HUES48 (cell line): ENCODE results near the gene FAM13A.

Experiments
- H3K27ac ChIP-seq: one replicate; pipeline ENCODE4 v1.7.0; 2013; ENCODE audit warnings: low read depth, low read length, inconsistent platforms
- H3K27me3 ChIP-seq: 2 replicates; pipeline ENCODE4 v1.6.1; 2013; ENCODE audit warnings: mild to moderate bottlenecking, low read length; ENCODE audit not compliant: control insufficient read depth, insufficient read depth
- H3K36me3 ChIP-seq: 2 replicates; pipeline ENCODE4 v1.6.1; 2013; ENCODE audit warnings: low read length; ENCODE audit not compliant: control insufficient read depth, insufficient read depth
- H3K4me1 ChIP-seq: 2 replicates; pipeline ENCODE4 v1.6.1; 2013; ENCODE audit warnings: mild to moderate bottlenecking, low read length; ENCODE audit not compliant: control insufficient read depth, insufficient read depth
- H3K4me3 ChIP-seq: 2 replicates; pipeline ENCODE4 v1.5.1; 2013; ENCODE audit warnings: mild to moderate bottlenecking, low read depth, low read length
- H3K9ac ChIP-seq: 2 replicates; pipeline ENCODE4 v1.6.1; 2013; ENCODE audit warnings: mild to moderate bottlenecking, low read depth, low read length, moderate library complexity
- H3K9me3 ChIP-seq: 2 replicates; pipeline ENCODE4 v1.6.1; 2013; ENCODE audit warnings: low read length; ENCODE audit not compliant: control insufficient read depth, insufficient read depth

FAM13A gene

GRCh38 chr4:88981556-88981955 lies 75.4 kb downstream of the FAM13A start:
- Histone ChIP-seq H3K36me3 (no peaks in the 10 kb centered on the region), H3K4me3 (no peak overlapping the region), H3K9me3 (no peaks in the 10 kb centered on the region), H3K27ac (no peak overlapping the region), H3K9ac (no peak overlapping the region), H3K4me1 (no peaks in the 10 kb centered on the region), H3K27me3 (no peaks in the 10 kb centered on the region)

DNA sequence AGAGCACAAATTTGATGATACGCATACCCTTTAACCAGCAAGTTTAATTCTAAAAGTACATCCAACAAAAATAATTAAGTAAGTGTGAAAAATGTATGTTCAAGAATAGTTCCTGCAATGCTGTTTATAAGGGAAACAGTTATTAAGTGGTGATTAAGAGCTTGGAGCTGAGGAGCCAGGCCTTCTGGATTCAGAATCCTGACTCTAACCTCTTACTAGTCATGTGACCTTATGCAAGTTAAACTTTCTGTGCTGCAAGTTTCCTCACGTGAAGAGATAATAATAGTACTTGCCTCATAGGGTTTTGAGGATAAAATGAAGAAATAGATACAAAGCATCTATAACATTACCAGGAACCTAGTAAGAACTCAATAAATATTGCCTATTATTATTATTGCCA lies 77.7 kb downstream of the FAM13A start:
- Histone ChIP-seq H3K4me1 (peaks cover 5% of the 10 kb centered on the region; the same call in 1 of the 2 replicates), H3K4me3 (no peak overlapping the region), H3K9ac (no peak overlapping the region), H3K36me3 (no peaks in the 10 kb centered on the region), H3K27ac (no peak overlapping the region), H3K27me3 (no peaks in the 10 kb centered on the region), H3K9me3 (no peaks in the 10 kb centered on the region)

DNA sequence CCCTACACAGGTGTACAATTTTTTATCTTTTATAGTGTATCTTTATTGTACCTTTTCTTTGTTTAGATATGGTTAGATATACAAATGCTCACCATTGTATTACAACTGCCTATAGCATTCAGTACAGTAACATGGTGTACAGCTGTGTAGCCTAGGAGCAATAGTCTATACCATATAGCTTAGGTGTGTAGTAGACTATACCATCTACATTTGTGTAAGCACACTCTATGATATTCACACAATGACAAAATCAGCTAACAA lies 80.3 kb downstream of the FAM13A start:
- Histone ChIP-seq H3K27me3 (no peaks in the 10 kb centered on the region), H3K4me1 (peaks cover 5% of the 10 kb centered on the region; the same call in 1 of the 2 replicates), H3K9ac (no peak overlapping the region), H3K4me3 (no peak overlapping the region), H3K9me3 (no peaks in the 10 kb centered on the region), H3K27ac (no peak overlapping the region), H3K36me3 (no peaks in the 10 kb centered on the region)

GRCh38 chr4:88975958-88976774 lies 80.8 kb downstream of the FAM13A start:
- Histone ChIP-seq H3K4me1 (peaks cover 5% of the 10 kb centered on the region; the same call in 1 of the 2 replicates), H3K9me3 (no peaks in the 10 kb centered on the region), H3K36me3 (no peaks in the 10 kb centered on the region), H3K27ac (no peak overlapping the region), H3K9ac (no peak overlapping the region), H3K27me3 (no peaks in the 10 kb centered on the region), H3K4me3 (no peak overlapping the region)

DNA sequence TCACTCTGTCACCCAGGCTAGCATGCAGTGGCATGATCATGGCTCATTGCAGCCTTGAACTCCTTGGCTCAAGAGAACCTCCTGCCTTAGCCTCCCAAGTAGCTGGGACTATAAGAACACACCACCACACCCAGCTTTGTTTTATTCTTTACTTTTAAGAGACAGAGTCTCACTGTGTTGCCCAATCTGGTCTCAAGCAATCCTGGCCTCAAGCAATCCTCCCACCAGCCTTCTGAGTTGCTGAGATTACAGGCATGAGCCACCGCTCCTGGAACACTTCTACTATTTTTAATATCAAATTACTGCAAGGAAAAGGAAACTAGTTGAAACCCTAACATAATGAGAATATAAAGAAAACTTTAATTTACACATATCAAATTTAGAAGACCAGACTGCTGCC lies 85.4 kb downstream of the FAM13A start:
- no peaks in the 10 kb centered on the region for H3K9me3 ChIP-seq
- H3K4me3 ChIP-seq = no peak overlapping the region
- H3K4me1 ChIP-seq = peaks cover 8% of the 10 kb centered on the region; the same call in 1 of the 2 replicates
- H3K36me3 ChIP-seq = no peaks in the 10 kb centered on the region
- no peak overlapping the region for H3K9ac ChIP-seq
- H3K27ac ChIP-seq = no peak overlapping the region
- no peaks in the 10 kb centered on the region for H3K27me3 ChIP-seq

DNA sequence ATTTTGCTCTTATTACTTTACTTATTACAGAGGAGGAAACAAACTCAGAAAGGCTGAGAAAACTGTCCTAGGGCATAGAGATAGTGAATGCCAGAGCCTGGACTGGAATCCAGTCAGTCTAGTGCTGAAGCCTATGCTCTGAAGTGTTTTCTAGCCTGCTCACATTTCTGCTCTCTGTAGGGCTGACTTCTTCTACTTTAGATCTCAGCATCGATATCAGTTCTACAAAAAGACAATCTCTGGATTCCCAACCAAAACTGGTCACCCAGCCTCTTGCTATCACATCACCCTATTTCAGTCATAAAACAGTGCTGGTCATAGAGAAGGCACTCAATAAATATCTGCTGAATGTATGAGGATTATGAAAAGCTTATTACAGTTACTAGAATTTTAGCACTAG lies 87.2 kb downstream of the FAM13A start:
- no peaks in the 10 kb centered on the region for H3K9me3 ChIP-seq
- H3K9ac ChIP-seq = no peak overlapping the region
- H3K27ac ChIP-seq = no peak overlapping the region
- H3K4me1 ChIP-seq = peaks cover 12% of the 10 kb centered on the region; the same call in 1 of the 2 replicates
- no peak overlapping the region for H3K4me3 ChIP-seq
- no peaks in the 10 kb centered on the region for H3K27me3 ChIP-seq
- no peaks in the 10 kb centered on the region for H3K36me3 ChIP-seq

GRCh38 chr4:88969271-88969670 lies 87.7 kb downstream of the FAM13A start:
- Histone ChIP-seq H3K9ac (no peak overlapping the region), H3K4me3 (no peak overlapping the region), H3K27me3 (no peaks in the 10 kb centered on the region), H3K9me3 (no peaks in the 10 kb centered on the region), H3K4me1 (peaks cover 9% of the 10 kb centered on the region; the same call in 1 of the 2 replicates), H3K36me3 (no peaks in the 10 kb centered on the region), H3K27ac (no peak overlapping the region)

DNA sequence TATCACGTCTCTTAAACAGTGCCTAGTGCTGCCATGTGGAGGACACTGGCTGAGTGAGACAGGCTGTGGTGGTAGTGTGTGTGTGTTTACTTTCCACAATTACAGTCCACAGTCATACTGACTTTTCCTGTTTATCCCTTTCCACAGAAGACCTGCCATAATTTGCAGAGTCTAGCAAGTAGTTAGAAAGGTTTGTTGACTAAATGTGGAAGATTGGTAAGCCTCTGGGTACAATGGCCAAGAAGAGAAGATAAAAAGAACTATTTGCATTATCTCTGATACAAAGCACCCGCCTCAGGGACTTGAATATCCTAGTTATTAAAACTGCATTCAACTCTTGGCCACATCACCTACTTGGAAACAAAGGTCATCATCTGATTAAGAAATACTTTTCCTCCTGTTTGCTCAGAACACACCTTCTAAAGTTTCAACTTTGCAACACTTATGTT lies 89.1 kb downstream of the FAM13A start:
- Histone ChIP-seq H3K27me3 (no peaks in the 10 kb centered on the region), H3K9me3 (no peaks in the 10 kb centered on the region), H3K36me3 (no peaks in the 10 kb centered on the region), H3K4me1 (peaks cover 9% of the 10 kb centered on the region; the same call in 1 of the 2 replicates), H3K27ac (no peak overlapping the region), H3K4me3 (no peak overlapping the region), H3K9ac (no peak overlapping the region)

DNA sequence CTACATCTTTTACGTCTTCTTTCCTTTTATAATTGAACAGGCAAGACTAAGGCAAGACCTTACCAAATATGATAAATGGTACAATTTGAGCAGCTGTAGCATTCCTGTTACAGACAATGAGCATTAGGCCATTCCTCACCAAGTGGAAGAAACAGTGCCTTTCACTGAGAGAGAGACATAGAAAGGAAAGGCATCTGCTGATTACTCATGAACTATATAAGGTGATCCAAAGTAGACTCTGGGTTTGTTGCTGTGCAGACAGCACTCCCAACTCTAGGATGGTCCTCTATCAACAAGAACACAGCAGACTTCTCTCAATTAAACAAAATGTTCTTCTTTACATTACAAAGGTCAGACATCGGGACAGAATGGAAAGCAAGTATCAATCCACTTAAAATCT lies 91.9 kb downstream of the FAM13A start:
- Histone ChIP-seq H3K27ac (no peak overlapping the region), H3K9me3 (no peaks in the 10 kb centered on the region), H3K4me1 (peaks cover 23% of the 10 kb centered on the region), H3K36me3 (no peaks in the 10 kb centered on the region), H3K9ac (no peak overlapping the region), H3K4me3 (no peak overlapping the region), H3K27me3 (no peaks in the 10 kb centered on the region)

GRCh38 chr4:88964450-88964849 lies 92.5 kb downstream of the FAM13A start:
- H3K9ac ChIP-seq = no peak overlapping the region

GRCh38 chr4:88963817-88964216 lies 93.2 kb downstream of the FAM13A start:
- Histone ChIP-seq H3K4me3 (no peak overlapping the region), H3K36me3 (no peaks in the 10 kb centered on the region), H3K9ac (no peak overlapping the region), H3K4me1 (peaks cover 32% of the 10 kb centered on the region), H3K27ac (no peak overlapping the region), H3K27me3 (no peaks in the 10 kb centered on the region), H3K9me3 (0 out of 2 replicates have a peak, but pooled peaks cover 2% of the 10 kb centered on the region)

More at GRCh38 chr4:88964450-88964849, 92.5 kb downstream of the FAM13A start:
- Histone ChIP-seq H3K4me3 (no peak overlapping the region), H3K27ac (no peak overlapping the region), H3K4me1 (peaks cover 29% of the 10 kb centered on the region), H3K27me3 (no peaks in the 10 kb centered on the region), H3K36me3 (no peaks in the 10 kb centered on the region), H3K9me3 (no peaks in the 10 kb centered on the region)
